Measurements from ENCODE around the gene ABRACL. TPM values are rescaled to one million over a fixed set of nuclear protein-coding genes. Genes with fewer than 3 reads are reported as not detected.

Gene ABRACL
- total and polyA plus RNA-seq, 9 of the 15 experiments (the other 6 are each of a cell fraction or from before 2014, with no cell fraction given) = 1.1 to 5.2 (median 1.9) TPM

DNA sequence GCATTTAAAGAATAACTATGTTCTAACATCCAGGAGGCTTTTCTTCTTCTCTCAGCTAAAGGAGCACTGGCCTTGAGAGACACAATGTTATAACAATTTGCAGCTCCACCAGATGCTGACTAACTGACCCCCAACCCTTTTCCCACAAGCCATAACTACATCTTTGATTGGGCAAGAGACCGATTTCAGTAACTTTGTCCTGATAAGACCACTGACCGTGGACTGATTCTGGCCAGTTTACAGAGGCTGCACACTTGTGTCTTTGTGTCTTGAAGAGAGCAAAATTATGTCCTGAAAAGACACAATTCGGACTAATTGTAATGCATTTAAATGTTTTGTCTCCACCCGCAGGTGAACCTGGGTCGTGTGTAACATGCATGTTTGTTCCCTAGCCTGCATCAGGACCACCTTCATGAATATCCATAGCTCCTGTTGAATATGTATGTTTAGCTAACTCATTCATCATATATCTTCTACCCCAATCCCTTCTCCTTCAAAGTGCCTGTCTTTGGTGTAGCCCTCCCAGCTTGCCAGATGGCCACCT, 22.3 kb downstream of the ABRACL start:
- no peaks in the 10 kb centered on the region for H4K20me1 ChIP-seq (replicated peaks; ENCODE audit: control insufficient read depth, insufficient read depth, low read length)
- no peak overlapping the region for H3K27ac ChIP-seq (ENCODE audit: extremely low read depth, low read depth, low read length)
- no peaks in the 10 kb centered on the region for H3K36me3 ChIP-seq (ENCODE audit: control insufficient read depth, insufficient read depth, low read length)
- H3K4me3 ChIP-seq = no peak overlapping the region
- ChIA-PET POLR2A (interaction anchor here (0.9 kb wide), 1 partner anchor 12 kb away, joined by 5 read pairs; no protein-coding TSS in a partner anchor), CTCF (ENCODE audit: low intra/inter-chr PET ratio) (no interaction called here)
- H3K27me3 ChIP-seq (ENCODE audit: control insufficient read depth in 2 of 2, insufficient read depth in 2 of 2, low read length in 2 of 2) = peaks cover 0 to 4% of the 10 kb centered on the region in 2 experiments; a peak in 3 of 5 replicates
- FAIRE-seq = no peak
- TF ChIP-seq NCOR1 (IDR thresholded peaks at IDR 0.05) = no peak
- TF ChIP-seq SMARCE1 (IDR thresholded peaks at IDR 0.05) = no peak
- TF ChIP-seq HLTF (IDR thresholded peaks at IDR 0.05) = no peak
- no peak for TF ChIP-seq KLF10 (CRISPR knock-in tag; IDR thresholded peaks at IDR 0.05)
- no peak for TF ChIP-seq CBX2 (IDR thresholded peaks at IDR 0.05; ENCODE audit: insufficient read depth, low read length, poor library complexity, severe bottlenecking)
- no peak overlapping the region for H2AFZ ChIP-seq (ENCODE audit: low read depth, low read length)
- no peak overlapping the region for H3K9ac ChIP-seq (ENCODE audit: insufficient read depth in 1 of 2, low read depth in 2 of 2, low read length in 2 of 2)
- in situ Hi-C loops (cut with MboI) = no loop called here
- DNase-seq (ENCODE audit: extremely low read depth in 1 of 4, low spot score in 3 of 4) = no peak
- BruUV-seq (replicated peaks) = no TSS peak
- 3% methylated on average over 5 of the region's 5 CpGs for WGBS (ENCODE audit: insufficient coverage, low coverage, missing lambda C conversion rate)
- no peaks in the 10 kb centered on the region for H3K4me1 ChIP-seq (replicated peaks in 1 of 2; ENCODE audit: control insufficient read depth in 2 of 2, insufficient read depth in 2 of 2, low read length in 2 of 2)
- H3K9me1 ChIP-seq (ENCODE audit: control insufficient read depth, insufficient read depth, low read length) = no peaks in the 10 kb centered on the region
- intact Hi-C loops (cut with micrococcal nuclease) = no loop called here
- H3K79me2 ChIP-seq (ENCODE audit: control insufficient read depth, insufficient read depth, low read length) = no peaks in the 10 kb centered on the region
- no peak for ATAC-seq
- H3K4me2 ChIP-seq (ENCODE audit: insufficient read depth, low read length) = no peak overlapping the region
- no peaks in the 10 kb centered on the region for H3K9me3 ChIP-seq (replicated peaks; ENCODE audit: control insufficient read depth, insufficient read depth, low read depth, low read length)

DNA sequence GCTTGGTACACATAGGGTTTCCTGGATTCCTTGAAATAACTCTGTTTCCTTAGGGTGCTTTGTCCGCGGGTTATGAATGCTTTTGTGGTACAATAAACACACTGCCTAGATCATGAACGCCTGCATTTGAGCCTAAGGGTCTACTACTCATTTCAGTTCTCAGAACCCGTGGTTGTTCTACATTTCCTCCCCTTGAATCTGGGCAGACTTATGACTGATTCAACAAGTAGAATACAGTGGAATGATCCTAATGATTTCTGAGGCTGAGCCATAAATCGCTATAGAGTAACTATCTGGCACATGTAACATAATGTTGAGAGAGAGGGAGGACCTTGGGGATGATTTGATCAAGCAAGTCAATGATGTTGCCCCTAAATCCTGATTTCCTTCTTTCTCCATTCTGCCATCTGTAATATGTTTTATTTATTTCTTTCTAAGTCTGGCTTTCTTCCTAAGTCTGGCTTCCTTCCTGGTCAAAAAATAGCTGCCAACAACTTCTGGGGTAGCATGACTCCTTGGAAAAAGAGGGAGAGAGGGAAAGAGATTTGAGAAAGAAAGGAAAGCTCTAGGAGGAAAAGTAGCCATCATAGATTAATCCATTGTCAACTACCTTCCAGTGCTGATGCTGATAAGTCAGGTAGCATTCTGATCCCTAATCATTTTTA, 23.0 kb downstream of the ABRACL start:
- no peaks in the 10 kb centered on the region for H4K20me1 ChIP-seq (replicated peaks; ENCODE audit: control insufficient read depth, insufficient read depth, low read length)
- no peak overlapping the region for H2AFZ ChIP-seq (ENCODE audit: low read depth, low read length)
- FAIRE-seq = no peak
- intact Hi-C loops (cut with micrococcal nuclease) (no loop called here), in situ Hi-C loops (cut with MboI) (no loop called here)
- no peaks in the 10 kb centered on the region for H3K9me1 ChIP-seq (ENCODE audit: control insufficient read depth, insufficient read depth, low read length)
- ChIA-PET CTCF (ENCODE audit: low intra/inter-chr PET ratio) (no interaction called here), POLR2A (interaction anchor here (0.9 kb wide), 1 partner anchor 12 kb away, joined by 5 read pairs; no protein-coding TSS in a partner anchor)
- no peak overlapping the region for H3K27ac ChIP-seq (ENCODE audit: extremely low read depth, low read depth, low read length)
- no peaks in the 10 kb centered on the region for H3K79me2 ChIP-seq (ENCODE audit: control insufficient read depth, insufficient read depth, low read length)
- H3K4me2 ChIP-seq (ENCODE audit: insufficient read depth, low read length) = no peak overlapping the region
- no peak for DNase-seq (ENCODE audit: extremely low read depth in 1 of 4, low spot score in 3 of 4)
- H3K9me3 ChIP-seq (replicated peaks; ENCODE audit: control insufficient read depth, insufficient read depth, low read depth, low read length) = no peaks in the 10 kb centered on the region
- H3K4me1 ChIP-seq (replicated peaks in 1 of 2; ENCODE audit: control insufficient read depth in 2 of 2, insufficient read depth in 2 of 2, low read length in 2 of 2) = no peaks in the 10 kb centered on the region
- no peak overlapping the region for H3K4me3 ChIP-seq
- no peak overlapping the region for H3K9ac ChIP-seq (ENCODE audit: insufficient read depth in 1 of 2, low read depth in 2 of 2, low read length in 2 of 2)
- ATAC-seq = no peak
- H3K36me3 ChIP-seq (ENCODE audit: control insufficient read depth, insufficient read depth, low read length) = no peaks in the 10 kb centered on the region
- BruUV-seq (replicated peaks) = no TSS peak
- WGBS (ENCODE audit: insufficient coverage, low coverage, missing lambda C conversion rate) = 4% methylated on average over 5 of the region's 5 CpGs
- H3K27me3 ChIP-seq (ENCODE audit: control insufficient read depth in 2 of 2, insufficient read depth in 2 of 2, low read length in 2 of 2) = peaks cover 0 to 4% of the 10 kb centered on the region in 2 experiments; a peak in 3 of 5 replicates
- TF ChIP-seq TSC22D4 (tag; IDR thresholded peaks at IDR 0.05) = no peak
- TF ChIP-seq, protein P1, sequence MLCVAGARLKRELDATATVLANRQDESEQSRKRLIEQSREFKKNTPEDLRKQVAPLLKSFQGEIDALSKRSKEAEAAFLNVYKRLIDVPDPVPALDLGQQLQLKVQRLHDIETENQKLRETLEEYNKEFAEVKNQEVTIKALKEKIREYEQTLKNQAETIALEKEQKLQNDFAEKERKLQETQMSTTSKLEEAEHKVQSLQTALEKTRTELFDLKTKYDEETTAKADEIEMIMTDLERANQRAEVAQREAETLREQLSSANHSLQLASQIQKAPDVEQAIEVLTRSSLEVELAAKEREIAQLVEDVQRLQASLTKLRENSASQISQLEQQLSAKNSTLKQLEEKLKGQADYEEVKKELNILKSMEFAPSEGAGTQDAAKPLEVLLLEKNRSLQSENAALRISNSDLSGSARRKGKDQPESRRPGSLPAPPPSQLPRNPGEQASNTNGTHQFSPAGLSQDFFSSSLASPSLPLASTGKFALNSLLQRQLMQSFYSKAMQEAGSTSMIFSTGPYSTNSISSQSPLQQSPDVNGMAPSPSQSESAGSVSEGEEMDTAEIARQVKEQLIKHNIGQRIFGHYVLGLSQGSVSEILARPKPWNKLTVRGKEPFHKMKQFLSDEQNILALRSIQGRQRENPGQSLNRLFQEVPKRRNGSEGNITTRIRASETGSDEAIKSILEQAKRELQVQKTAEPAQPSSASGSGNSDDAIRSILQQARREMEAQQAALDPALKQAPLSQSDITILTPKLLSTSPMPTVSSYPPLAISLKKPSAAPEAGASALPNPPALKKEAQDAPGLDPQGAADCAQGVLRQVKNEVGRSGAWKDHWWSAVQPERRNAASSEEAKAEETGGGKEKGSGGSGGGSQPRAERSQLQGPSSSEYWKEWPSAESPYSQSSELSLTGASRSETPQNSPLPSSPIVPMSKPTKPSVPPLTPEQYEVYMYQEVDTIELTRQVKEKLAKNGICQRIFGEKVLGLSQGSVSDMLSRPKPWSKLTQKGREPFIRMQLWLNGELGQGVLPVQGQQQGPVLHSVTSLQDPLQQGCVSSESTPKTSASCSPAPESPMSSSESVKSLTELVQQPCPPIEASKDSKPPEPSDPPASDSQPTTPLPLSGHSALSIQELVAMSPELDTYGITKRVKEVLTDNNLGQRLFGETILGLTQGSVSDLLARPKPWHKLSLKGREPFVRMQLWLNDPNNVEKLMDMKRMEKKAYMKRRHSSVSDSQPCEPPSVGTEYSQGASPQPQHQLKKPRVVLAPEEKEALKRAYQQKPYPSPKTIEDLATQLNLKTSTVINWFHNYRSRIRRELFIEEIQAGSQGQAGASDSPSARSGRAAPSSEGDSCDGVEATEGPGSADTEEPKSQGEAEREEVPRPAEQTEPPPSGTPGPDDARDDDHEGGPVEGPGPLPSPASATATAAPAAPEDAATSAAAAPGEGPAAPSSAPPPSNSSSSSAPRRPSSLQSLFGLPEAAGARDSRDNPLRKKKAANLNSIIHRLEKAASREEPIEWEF (CRISPR knock-in tag; IDR thresholded peaks at IDR 0.05) = no peak
- no peak for TF ChIP-seq ZNF121 (CRISPR knock-in tag; conservative IDR thresholded peaks at IDR 0.05)
- no peak for TF ChIP-seq CHD4 (IDR thresholded peaks at IDR 0.05; ENCODE audit: insufficient read depth, insufficient replicate concordance, low read depth, low read length, poor library complexity, severe bottlenecking)

Measured in K562 (cell line).